Kidney glomerular epithelial cell (primary cell): ENCODE data around the gene MTA1.
A peak's percentile ranks its signal among the peaks of the same experiment; 100 is the strongest.

Source experiments
- DNase-seq: peaks from one replicate; lab custom pipeline; 2025; lab: John Stamatoyannopoulos, UW

The MTA1 gene

DNA sequence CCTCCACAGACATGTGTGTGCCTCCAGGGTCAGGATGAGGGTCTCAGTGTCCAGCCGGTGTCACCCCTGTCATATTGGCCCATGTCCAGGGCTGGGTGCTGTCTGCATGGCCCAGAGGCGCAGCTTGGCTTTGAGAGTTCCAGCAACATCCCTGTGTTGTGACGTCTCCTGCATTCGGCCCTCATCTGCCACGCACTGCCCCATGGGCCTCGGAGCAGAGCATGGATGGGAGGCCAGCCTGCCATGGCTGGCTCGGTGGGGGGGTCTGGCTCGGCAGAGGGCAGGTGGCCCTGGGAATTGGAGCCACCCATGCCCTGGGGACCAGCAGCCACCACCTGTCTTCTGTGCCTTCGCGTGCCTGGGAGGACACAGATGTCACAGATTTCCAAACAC, 32.1 kb upstream of the MTA1 start:
- DNase-seq: no peak

DNA sequence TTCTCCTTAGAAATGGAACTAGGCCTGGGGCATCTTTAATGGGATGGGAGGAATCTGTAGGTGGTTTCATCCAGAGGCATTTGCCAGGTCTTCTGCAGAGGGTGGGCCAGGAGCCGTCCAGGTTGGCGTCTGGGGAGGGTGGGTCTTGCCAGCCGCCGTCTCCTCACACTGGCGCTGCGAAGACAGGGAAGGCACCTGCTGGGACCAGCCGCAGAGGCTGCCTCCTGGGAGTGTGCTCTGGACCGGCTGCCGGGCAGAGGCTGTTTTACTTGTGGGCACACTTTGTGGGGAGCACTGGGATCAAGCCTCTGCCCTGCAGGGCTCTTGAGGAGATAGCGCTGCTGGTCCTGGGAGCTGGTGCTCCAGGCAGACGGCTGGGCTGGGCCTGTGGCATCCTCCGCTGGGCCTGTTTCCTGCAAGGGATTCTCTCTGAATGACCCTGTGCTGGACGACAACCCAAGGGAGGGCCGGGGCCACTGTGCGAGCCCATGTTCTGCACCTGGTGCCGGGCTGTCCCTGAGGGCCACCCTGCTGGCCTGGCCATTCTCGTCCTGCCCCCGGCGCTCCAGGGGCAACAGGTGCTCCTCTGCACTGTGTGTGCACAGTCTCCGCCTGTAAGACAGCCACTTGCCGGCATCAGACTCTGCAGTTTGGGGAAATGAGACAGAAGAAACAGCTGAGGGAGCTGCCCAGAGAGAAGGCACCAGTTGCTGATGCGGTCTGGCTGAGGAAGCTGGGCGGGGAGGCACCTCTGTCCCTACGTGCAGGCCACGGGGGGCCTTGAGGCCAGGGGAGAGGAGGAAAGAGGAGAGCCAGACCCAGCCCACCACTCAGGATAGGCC, 31.3 kb upstream of the MTA1 start:
- no peak for DNase-seq

DNA sequence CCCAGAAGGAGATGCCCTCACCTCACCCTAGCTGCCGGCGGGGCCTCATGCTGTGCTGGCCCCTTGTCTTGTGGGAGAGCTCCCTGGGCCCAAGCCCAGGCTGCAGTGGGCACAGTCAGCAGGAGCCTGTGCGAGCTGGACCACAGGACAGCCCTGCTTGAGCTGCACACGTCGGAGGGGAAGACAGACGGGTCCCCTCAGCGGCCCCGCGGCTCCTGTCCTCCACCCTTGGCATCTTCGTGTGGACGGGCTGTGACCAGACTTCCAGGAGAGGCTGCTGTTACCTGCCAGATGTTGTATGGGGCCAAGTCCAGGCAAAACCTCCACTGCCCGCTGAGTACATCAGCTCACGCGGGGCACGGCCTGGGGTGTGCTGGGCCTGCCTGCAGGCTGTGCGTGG, 30.7 kb upstream of the MTA1 start:
- no peak for DNase-seq

DNA sequence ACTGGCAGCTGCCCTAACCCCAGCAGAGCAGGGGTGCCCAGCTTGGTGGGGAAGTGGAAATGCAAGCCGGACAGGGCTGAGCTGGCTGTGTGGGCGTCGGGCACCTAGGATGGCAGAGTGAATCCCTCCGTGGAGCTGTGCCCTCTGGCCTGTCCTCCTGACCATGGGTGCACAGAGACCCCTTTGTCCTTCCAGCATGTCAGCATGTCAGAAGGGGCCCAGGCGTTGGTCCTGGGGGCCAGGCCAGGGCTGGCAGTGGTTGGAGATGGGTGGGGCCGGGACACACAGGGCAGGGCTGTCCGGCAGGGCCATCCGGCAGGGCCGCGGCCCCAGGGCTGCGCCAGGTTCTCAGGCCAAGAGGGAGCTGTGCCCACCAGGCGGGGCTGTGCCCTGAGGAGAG, 30.1 kb upstream of the MTA1 start:
- DNase-seq: no peak

DNA sequence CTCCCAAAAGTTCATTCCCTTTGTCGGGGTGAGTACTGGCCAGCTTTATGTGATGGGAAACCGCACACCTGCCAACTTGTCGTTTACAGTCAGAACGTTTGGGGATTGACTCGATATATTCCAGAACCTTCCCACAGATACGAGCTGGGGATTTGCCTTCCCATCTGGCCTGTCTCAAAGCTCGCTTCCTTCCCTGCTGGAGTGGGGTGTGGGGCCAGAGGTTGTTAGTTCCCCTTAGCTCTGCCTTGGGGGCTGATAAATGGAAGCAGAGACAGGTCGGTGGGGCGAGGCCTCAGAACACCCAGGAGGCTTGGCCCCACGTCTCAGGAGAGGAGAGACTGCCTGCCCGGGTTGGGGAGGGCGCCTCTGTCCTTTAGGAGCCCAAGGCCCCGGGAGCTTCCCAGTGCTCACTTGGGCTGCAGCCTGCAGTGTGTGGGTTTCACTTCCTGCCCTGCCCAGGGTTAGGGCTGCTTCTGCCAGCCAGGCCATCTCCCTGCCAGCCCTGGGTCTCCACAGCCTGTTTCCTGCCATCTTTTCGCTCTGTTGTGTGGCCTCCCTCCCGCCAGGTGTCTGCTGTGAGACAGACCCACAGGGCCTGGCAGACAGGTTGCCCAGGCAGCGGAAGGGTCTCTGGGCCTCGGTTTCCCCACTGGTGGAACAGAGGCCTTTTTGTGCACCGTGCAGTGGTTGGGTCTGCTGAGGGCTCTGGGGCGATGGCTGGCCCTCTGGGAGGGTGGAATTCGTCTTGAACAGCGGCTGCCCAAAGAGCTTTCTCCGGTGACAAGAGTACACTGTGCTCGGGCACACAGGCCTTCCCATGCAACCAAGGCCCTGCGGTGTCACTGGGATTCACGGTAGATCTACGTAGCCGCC, 29.4 kb upstream of the MTA1 start:
- DNase-seq: no peak

DNA sequence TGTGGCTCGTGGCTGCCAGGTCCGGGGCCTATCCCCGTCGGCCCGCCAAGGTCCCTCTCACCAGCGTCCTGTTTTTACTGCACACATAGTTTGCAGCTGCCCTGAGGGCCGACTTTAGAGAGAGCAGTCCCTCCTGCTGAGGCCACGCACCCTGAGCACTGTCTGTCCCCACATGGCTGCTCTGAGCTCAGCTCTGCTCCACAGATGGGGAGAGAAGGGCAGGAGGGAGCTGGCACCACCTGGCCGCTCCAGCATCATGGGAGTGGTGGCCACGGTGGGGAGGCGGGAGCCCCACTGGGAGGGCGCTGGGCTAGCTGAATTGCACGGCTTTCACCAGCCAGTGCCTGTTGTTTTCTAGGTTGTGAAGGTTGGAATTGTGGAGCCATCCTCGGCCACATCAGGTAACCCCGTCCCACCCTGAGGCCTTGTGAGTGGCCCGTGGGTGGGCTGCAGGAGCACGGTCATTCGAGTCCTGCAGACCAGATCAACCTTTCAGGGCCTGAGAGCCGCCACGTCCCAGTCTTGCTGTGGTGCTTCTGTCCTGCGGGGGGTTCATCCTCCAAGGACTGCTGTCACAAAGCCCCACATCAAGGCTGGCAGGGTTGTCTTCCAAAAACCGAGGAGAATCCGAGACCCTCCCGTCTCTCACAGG, 28.7 kb upstream of the MTA1 start:
- DNase-seq: no peak

DNA sequence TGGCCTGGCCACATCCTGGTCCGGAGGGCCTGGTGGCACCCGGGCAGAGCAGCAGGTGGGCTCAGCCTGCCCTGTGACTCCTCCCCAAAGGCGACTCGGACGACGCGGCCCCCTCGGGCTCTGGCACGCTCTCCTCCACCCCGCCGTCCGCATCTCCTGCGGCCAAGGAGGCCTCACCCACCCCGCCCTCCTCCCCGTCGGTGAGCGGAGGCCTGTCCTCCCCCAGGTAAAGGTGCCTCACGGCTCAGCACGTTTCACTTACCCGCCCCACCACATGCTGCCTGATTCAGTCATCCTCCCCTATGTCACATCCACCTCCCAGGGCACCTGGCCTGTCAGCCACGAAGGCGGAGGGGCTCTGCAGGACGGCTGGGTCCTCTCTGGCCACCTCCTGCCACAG, 28.1 kb upstream of the MTA1 start:
- no peak for DNase-seq

DNA sequence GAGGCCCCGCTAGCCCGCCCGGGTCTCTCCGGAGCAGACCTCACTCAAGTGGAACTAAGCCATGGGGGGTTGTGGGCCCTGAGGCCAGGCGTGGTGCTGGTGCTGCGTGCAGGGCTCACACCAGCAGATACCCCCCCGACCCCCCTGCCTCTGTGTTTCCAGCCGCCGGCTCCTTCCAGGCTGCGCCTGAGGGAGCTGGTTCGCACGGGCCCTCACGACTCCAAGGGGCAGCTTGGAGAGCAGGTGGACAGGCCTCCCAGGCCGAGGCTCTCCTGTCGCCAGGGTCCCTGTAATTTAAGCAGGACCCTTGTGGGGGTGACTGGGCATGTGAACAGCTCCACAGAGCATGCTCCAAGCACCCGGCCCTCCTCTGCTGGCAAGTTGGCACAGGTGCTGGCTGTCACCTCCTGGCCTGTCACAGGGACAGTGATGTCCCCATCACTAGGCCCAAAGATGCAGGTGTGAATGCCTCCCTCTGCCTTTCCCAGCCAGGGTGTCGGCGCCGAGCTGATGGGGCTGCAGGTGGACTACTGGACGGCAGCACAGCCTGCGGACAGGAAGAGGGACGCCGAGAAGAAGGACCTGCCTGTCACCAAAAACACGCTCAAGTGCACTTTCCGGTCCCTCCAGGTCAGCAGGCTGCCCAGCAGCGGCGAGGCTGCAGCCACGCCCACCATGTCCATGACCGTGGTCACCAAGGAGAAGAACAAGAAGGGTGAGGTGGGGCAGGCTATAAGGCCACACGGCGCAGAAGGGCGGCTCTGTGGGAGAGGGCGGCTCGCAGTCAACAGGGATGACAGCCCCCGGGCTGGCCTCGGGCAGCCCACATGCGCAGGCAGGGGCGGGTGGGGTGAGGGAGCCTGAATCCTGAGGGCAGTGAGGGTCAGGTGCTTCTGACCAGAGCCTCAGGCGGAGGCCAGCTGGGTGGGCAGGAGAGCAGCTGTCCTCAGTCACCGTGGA, 27.2 kb upstream of the MTA1 start:
- DNase-seq: no peak

DNA sequence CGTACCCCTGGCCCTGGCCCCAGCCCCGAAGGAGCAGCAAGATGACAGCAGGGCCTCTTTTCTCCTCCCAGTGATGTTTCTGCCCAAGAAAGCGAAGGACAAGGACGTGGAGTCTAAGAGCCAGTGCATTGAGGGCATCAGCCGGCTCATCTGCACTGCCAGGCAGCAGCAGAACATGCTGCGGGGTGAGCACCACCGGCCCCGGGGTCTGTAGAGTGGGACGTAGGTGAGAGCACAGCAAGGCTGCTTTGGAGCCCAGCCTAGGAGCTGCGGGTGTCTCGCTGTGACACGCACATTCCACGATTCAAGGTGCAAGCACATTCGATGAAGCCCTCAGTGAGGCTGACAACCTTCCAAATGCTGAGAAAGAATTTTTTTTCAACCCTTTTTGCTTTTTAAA, 26.5 kb upstream of the MTA1 start:
- no peak for DNase-seq

DNA sequence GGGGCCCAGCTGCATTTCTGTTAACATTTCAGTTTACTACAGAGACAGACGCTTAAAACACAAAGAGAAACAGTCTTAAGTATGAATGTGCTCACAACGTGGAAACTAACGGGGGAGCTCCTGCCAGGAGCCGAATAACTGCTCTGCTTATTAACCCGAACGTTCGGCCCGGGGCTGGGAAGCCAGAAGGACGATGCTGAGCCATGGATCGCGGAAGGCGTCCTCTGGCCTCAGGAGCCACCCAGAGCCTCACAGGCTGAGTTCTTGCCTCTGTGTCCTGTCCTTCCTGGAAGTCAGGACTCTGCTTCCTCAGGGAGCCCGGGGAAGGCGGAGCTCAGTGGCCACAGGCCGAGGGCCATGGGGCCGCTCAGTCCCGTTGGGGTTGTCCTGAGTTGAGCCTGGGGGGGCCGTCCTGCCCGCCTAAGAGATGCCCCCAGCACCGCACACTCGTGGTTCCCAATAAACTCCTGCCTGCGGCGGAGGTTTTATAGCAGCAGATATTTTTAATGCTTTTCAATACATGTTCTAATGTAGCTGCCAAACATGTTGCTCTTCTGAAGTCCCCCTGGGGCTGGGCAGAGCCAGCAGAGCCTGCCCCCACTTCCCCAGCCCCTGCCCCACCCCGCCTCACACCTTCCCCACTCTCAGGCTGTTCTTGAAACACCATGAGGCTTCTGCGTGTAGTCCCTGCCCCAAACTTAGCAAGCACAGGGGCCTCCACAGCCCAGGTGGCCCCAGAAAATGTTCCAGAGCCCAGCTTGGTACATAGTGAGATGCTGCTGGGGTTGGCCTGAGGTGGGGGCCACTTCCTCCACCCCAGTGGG, 24.7 kb upstream of the MTA1 start:
- no peak for DNase-seq

DNA sequence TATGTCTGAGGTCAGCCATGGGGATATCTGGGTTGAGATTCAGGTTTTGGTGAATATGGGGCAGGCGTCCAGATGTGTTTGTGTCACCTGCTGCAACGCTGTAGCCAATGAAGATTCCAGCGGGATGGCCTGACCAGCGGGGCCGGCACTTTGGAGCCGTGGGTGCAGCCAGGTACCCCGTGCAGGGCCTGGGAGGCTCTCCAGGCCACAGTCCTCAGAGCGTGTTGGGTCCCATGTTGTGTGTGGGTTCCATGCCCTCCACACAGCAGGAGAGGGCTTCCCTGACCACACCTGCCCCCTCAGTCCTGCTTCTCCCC, 24.1 kb upstream of the MTA1 start:
- DNase-seq: no peak

DNA sequence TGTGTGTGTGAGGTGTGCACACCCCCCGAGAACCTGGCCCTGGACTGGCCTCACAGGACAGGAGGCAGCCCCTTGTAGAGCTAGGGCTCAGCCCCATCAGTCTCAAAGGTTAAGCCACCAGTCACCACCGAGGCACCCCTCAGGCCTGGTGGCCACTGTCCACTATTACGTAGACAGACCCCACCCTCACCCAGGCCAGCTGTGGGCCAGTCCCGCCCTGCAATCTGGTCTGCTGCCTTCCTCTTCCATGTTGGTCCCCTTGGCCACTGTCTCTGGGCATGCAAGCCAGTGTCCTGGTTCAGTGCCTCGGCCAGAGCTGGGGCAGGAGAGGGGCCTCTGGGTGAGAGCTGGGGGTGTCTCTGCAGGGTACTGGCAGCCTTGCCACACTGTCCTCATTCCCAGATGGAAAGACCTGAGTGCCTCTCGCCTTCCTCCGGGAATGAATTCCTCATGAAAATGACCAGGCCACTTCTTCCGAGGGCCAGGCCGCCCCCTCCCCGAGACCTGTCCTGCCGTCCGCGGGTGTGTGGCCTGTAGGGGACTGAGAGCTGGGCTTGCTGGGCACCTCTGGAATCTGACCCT, 22.2 kb upstream of the MTA1 start:
- DNase-seq: no peak

DNA sequence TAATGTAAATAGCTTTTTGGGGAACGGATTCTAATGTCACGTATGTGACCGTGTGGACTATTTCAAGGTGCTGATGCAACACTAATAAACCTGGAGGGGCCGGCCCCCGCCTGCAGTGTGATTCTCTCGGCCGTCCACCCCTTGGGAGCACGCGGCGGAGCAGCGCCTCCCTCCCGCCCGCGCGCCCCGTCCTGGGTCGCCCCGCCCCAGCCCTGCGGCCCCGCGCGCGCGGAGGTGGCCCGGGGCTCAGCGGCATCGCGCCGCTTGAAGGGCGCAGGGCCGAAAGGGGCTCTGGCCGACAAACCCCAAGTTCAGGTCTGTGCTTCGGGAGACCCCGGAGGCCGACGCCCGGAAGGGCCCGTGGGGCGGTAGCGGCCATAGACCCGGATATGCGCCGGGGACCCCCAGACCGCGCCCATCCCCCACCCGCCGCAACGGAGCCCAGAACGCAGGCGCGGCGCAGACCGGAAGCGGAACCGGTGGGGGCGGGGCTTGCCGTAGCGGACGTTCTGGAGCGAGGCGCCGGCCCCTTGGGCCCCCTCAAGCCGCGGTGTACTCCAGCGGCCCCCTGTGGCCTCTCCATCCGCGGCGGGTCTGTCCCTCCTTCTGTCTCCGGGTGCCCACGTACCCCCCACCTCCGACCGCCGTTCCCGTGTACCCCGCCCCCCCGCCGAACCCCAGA, 21.4 kb upstream of the MTA1 start, which contains the start of gene TEX22:
TSS of gene TEX22 (plus strand) at position 495 of the 682 bp plus-strand sequence. CDS start 803 bp downstream, outside the sequence.
- DNase-seq: peak; percentile 54

DNA sequence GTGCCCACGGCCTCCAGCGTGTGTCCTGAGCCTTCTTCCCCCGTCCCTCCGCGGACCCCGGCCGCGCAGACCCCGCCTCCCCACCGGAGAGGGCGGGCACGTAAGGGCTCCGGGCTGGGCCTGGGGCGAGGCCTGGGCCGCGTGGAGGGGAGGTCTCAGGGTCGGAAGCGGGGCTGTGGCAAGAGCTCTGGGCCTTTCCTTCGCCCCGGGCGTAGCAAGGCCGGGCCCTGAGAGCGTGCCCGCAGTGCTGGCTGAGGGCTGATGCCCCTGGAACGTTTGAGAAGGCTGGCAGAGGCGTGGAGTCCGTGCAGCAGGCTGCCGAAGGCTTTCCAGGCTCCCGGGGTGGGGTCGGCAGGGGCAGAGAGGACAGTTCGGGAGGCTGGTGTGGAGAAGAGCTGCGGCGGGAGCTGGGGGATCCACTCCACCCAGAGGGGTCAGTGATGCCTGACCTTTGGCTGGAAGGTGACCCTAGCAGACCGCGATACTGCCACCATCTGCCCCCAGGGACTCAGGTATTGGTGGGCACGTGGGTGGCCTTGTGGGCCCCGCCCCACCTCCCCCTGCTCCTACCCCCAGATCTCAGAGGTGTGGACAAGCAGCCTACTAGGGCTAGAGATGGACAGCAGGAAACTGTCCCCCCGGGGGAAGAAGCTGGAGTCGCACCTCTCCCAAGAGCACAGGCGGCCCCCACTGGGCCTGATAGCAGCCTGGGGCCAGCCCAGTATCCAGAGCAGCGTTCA, 20.7 kb upstream of the MTA1 start:
- DNase-seq: no peak

DNA sequence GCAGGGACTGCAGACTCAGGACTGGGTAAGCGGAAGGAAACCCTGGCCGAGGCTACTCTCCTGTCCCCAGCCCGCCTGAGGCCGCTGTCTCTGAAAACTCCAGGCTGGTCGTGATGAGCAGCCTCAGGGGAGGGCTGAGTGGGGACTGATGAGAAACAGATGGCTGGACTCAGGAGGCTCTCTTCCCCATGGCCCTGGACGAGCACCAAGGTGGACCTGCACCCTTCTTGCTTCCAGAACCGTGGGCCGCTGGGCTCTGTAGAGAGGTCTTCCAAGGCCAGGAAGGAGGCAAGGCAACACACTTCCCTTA, 20.2 kb upstream of the MTA1 start:
- no peak for DNase-seq

DNA sequence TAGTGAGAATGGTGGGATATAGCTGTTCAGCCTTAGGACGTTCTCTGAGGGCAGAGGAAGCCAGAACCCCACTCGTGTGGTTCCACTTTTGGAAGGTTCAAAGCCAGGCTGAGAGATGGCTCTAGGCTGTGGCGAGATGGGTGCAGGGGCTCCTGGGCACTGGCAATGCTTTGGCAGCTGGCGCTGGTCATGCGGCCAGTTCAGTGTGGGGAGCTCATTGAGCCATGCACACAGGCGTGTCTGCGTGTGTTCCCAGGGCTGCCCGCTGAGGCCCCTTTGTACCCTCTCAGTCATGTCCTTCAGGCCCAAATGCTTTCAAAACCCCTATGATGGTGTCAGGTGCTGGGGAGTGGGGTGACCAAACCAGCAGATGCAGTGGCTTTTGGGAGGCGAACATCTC, 19.6 kb upstream of the MTA1 start:
- DNase-seq: no peak

DNA sequence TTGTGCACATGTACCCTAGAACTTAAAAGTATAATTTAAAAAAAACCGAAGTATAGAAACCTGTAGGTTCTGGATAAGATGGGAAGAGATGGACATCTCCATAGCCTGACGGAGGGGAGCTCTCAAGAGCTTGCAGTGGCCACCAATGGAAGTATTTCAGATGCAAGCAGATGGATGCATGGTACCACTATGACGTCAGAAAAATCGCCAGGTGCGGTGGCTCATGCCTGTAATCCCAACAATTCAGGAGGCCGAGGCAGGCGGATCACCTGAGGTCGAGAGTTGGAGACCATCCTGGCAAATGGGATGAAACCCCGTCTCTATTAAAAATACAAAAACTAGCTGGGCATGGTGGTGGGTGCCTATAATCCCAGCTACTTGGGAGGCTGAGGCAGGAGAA, 17.9 kb upstream of the MTA1 start:
- DNase-seq: no peak

DNA sequence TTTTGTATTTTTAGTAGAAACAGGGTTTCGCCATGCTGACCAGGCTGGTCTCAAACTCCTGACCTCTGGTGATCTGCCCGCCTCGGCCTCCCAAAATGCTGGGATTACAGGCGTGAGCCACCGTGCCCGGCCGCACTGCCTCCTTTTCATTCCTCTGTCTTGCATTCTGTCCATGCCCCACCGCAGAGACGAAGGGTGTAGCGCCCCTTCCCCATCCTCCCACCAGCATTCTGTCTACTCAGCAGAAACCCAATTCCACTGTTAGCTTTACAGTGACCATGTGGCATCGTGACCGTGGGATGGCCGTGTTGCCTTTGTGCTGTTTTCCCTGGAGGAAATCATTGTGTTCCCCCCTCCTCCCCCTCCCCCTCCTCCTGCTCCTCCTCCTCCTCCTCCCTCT, 11.0 kb upstream of the MTA1 start:
- DNase-seq: no peak

DNA sequence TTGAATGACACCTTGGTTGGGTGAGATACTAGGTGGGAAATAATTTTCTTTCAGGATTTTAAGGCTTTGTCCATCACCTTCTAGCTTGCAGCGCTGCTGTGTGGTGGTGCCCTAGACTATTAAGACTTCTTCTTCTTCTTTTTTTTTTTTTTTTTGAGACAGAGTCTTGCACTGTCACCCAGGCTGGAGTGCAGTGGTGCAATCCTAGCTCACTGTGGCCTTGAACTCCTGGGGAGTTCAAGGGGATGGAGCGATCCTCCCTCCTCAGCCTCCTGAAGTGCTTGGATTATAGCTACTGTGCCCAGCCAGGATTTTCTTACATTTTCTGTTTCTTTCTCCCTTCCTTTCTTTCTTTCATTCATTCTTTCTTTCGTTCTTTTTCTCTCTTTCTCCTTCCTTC, 10.3 kb upstream of the MTA1 start:
- no peak for DNase-seq
